Activated effector memory CD4-positive, alpha-beta T cell treated with anti-CD3 and anti-CD28 coated beads, Interleukin-2, amount 50 U/mL, for 16 hours (primary cell): ENCODE measurements around the gene SMIM1.
A peak's percentile ranks its signal among the peaks of the same experiment; 100 is the strongest.
"Not testable (repeated sequence)": the region's sequence is repeated elsewhere in the genome, so short reads cannot be mapped to it uniquely, and the experiment has no call there.

Source experiments
- DNase-seq: peaks from one replicate; pipeline ENCODE4 v3.0.0-alpha.2; 2020

The SMIM1 gene

GRCh38 chr1:3799976-3800685 lies 27.6 kb downstream of the SMIM1 start:
- no peak for DNase-seq

DNA sequence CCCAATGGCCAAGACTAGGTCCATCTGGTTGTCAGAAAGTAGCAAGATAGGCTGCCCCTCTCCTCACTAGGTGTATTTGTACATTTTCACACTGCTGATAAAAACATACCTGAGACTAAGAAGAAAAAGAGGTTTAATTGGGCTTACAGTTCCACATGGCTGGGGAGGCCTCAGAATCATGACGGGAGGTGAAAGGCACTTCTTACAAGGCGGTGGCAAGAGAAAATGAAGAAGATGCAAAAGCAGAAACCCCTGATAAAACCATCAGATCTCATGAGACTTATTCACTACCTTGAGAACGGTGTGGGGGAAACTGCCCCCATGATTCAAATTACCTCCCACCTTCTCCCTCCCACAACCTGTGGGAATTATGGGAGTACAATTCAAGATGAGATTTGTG lies 28.2 kb downstream of the SMIM1 start:
- DNase-seq: not testable (repeated sequence)

DNA sequence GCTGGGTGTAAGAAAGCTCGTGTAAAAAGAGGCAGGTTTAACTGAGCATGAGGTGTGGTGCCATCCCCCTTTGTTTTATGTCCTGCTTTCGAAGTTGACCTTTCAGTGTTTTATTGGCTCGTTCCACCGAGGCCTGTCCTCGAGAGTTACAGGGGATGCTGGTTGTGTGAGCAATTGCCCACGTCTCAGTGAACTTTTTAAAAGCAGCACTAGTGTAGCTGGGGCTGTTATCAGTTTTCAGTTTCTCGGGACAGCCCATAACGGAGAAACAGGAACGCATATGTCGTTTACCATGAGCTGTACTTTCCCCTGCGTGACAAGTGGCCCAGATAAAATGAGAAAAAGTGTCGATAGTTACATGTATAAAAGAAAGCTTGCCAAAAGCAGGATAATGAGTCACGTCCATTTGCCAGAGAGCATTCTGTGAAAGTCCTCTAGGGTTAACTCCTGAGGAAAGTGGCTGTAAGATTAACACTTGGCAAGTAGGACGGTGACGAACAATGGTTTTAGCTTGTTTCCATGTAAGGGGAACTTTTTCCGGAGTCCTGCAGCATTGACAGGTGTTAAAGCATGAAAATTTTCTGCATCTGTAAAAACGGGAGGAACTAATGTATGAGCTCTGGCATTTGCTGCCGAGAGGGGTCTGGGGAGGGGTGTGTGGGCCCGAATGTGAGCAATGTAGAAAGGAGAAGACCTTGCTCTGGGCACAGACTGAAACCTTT lies 31.5 kb downstream of the SMIM1 start:
- no peak for DNase-seq

GRCh38 chr1:3804627-3804944 lies 32.0 kb downstream of the SMIM1 start:
- DNase-seq: not testable (repeated sequence)

DNA sequence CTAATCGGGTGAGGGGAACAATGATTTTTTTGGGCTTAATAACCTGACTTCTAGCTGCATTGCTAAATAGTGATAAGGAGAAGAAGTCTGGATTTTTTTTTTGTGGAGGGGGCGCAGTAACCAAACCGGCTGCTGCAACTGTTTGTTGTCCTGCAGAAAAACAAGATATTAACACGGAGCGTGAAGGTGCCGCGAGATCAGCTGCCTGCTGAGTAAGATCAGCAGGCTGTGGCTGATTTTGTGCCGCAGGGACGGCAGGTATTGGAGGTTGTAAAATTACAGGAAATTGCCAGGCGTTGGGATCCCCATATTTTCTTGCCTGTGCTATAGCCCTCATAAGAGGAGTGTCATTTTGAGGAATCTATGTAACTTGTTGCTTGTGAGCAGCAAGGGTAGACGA lies 32.5 kb downstream of the SMIM1 start:
- no peak for DNase-seq

DNA sequence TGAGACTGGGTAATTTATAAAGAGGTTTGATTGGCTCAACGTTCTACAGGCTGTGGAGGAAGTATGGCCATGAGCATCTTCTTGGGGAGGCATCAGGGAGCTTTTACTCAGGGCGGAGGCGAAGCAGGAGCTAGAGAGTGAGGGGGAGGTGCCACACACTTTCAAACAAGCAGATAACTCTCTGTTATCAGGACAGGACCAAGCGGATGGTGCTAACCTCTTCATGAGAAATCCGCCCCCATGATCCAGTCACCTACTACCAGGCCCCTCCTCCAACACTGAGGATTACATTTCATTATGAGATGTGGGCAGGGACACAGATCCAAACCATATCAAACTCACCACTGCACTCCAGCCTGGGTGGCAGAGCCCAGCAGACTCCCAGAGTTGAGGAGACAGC lies 35.2 kb downstream of the SMIM1 start:
- DNase-seq: no peak

DNA sequence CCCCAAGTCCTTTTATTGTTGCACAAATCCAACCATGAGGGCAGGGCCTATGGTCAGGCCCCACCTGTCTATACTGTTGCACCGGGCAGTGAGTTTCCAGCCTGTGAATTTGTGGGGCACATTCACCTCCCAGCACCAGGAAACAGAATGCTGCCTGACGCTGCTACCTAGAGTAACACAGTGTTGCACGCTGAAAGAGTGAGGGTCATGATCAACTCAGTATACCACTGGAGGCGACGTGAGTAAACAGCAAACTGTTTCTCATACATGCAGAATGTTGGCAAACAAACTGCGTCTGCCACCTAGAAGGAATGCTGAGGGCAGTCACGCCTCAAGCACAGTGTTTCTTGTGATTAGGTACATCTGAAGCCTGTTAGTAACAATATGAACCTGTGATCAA lies 37.1 kb downstream of the SMIM1 start:
- no peak for DNase-seq

GRCh38 chr1:3810149-3810761 lies 37.7 kb downstream of the SMIM1 start:
- DNase-seq: not testable (repeated sequence)

DNA sequence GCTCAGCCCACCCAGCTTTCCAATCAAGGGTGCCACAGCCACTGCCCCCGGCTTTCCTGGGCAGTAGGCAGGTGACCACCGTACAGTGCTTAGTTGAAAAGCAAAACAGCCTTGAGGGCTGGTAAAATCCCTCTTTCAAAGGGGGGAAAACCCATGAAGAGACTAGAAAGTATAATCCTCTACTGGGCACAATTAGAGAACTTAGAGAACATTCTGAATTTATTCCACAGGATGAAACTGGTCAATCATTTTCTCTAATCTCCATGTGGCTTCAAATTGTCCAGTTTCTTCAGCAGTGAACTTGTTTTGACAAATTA lies 39.0 kb downstream of the SMIM1 start:
- no peak for DNase-seq

DNA sequence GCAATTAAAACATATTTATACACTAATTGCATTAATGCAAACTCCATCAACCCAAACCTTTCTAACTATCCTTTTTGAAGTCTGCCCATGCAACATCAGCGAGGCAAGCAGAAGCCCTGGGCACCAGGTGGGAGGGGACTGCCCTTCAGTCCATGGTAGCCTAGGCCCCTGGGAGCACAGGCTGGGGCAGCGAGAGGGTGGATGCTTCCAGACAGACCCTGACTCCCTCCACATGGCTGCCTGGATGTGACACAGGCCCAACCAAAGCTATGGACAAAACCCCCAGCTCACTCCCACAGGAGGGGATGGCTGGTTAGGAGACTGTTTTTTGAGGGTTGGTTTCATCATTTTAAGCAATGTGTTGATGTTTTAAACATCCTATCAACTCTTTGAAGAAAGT lies 41.5 kb downstream of the SMIM1 start:
- DNase-seq: no peak

GRCh38 chr1:3814771-3815561 lies 42.4 kb downstream of the SMIM1 start:
- DNase-seq: no peak

- no peak for DNase-seq
These were observed 44.0 kb downstream of the SMIM1 start for GRCh38 chr1:3816331-3817137.

DNA sequence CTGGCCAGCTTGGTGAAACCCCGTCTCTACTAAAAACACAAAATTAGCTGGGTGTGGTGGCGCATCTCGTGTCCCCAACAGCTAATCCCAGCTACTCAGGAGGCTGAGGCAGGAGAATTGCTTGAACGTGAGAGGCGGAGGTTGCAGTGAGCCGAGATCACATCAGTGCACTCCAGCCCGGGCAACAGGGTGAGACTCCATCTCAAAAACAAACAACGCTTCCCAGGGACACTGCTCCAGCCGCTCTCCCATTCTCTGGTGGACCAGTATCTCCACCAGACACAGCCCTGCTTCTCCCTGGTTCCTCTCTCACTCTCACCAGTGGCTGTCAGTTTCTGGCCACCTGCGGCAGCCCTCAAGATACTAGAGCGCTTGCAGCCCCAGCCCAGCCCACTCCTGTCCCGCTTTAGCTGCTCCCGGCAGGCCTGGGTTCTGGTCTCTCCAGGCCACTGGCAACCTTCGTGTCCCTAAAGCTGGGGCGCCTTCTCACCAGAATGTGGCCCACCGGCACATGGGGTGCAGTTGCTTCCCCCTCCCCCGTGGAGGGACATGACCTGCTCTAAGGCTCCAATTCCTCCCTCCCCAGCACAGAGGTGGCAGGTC lies 44.7 kb downstream of the SMIM1 start:
- no peak for DNase-seq

GRCh38 chr1:3817821-3818597 lies 45.5 kb downstream of the SMIM1 start:
- DNase-seq: no peak

- no peak for DNase-seq
These were observed 47.2 kb downstream of the SMIM1 start for GRCh38 chr1:3819771-3820200.

GRCh38 chr1:3820316-3820715 lies 47.8 kb downstream of the SMIM1 start:
- no peak for DNase-seq

DNA sequence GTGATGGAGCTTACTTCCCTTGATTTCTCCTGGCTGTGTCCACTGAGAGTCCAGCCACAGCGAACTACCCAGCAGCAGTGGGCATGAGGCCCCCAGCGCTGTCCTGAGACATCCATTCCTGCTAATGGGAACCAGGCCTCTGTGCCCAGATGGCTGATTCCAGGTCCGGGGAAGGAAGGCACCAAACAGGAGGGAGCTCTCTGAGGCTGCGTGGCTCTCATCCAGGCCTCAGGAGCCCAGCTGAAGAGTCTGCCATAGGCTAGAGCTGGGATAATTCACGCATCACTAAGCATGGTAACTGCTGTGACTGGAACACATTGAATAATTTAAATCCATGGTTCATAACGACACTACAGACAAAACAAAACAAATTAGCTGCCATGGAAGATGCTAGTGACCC lies 48.5 kb downstream of the SMIM1 start:
- DNase-seq: no peak

DNA sequence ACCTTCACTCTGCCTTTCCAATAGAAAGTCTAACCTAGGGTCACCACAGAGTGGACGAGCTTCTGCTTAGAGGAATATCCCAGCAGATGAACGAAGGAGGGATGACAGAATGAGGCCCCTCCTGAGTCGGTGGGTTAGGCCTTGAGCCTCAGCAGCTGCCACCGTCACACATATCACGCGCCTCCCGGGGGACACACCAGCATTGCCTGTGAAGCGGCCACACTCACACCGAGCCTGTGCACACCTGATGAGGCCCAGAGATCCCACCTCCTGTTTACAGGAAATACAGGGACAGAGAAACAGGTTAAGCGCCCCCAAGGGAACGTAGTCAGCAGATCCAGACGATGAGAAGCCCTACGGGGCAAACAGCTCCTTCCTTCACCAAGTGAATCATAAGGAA lies 48.9 kb downstream of the SMIM1 start:
- no peak for DNase-seq

DNA sequence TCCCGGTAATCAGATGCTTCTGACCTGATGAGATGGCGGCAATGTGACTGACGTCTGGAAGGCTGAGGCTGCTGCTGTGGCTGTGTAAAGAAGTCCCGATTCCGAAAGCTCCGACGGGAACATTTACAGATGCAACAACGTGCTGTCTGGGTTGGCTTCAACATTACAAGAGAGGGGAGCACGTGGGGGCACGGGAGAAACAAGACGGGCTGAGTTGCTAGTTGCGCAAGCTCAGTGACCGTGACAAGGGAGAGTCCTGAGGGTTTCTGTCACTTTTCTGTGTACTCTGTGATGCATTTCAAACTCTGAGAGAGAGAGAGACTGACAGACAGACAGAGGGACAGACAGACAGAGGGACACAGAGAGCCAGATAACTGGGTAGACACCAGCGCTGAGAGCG lies 49.4 kb downstream of the SMIM1 start:
- DNase-seq: no peak

DNA sequence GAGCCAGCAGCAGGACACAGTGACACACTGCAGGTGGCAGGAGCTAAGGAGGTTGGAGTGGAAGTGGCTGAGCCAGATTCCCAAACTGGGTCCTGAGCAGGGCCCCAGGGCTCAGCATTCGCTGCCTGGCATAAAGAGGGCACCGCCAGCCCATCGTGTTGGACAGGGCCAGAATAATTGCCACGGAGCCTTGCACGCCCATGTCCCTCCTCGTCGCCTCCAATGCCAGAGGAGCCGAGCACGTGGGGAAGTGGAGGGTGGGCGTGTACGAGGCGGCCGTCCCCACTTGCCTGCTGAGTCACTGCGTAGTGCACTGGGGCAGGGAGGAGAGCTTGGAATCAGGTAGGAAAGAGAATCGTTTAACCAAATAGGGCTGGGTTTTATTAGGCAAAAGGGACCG lies 49.9 kb downstream of the SMIM1 start:
- DNase-seq: no peak

- DNase-seq: no peak
These were observed 52.1 kb downstream of the SMIM1 start for GRCh38 chr1:3824650-3825049.

GRCh38 chr1:3825356-3825755 lies 52.8 kb downstream of the SMIM1 start:
- peak; percentile 38 for DNase-seq
